Naive B cell (primary cell): Measurements from ENCODE around the gene FGF4. TPM values are rescaled to one million over a fixed set of nuclear protein-coding genes. Genes with fewer than 3 reads are reported as not detected.

Source experiments
- ATAC-seq, 2 donors: fragments of 150-1000 bp; cut with Tn5 transposase; 2 replicates each; pipeline ENCODE4 v1.10.0; 2021; ENCODE audit warnings: low read depth in 2 of 2, mild to moderate bottlenecking in 2 of 2, moderate library complexity in 2 of 2
- DNase-seq: peaks from one replicate; pipeline ENCODE4 v3.0.0; 2022
- H3K27ac Mint-ChIP-seq, 6 donors: one replicate each; pipeline ENCODE4 v1.8.0; 2020 to 2022; ENCODE audit warnings: mild to moderate bottlenecking in 6 of 6, mixed read lengths in 6 of 6, moderate library complexity in 5 of 6, inconsistent platforms in 2 of 6
- H3K27me3 Mint-ChIP-seq, 3 donors: one replicate each; pipeline ENCODE4 v1.8.0; 2021 to 2022; ENCODE audit warnings: mixed read lengths in 3 of 3, mild to moderate bottlenecking in 1 of 3
- H3K36me3 Mint-ChIP-seq, 2 donors: one replicate each; pipeline ENCODE4 v1.8.0; 2020 to 2022; ENCODE audit warnings: mixed read lengths in 2 of 2, inconsistent platforms in 1 of 2, mild to moderate bottlenecking in 1 of 2
- H3K4me1 Mint-ChIP-seq, 3 donors: one replicate each; pipeline ENCODE4 v1.8.0; 2020 to 2022; ENCODE audit warnings: mixed read lengths in 3 of 3, inconsistent platforms in 1 of 3, mild to moderate bottlenecking in 1 of 3, moderate library complexity in 1 of 3
- H3K4me3 Mint-ChIP-seq, 8 donors: one replicate each; pipeline ENCODE4 v1.8.0; 2020 to 2022; ENCODE audit warnings: mild to moderate bottlenecking in 8 of 8, mixed read lengths in 8 of 8, moderate library complexity in 8 of 8, inconsistent platforms in 2 of 8
- H3K9me3 Mint-ChIP-seq, 7 donors: one replicate each; pipeline ENCODE4 v1.8.0; 2020 to 2022; ENCODE audit warnings: mixed read lengths in 7 of 7, mild to moderate bottlenecking in 5 of 7, inconsistent platforms in 2 of 7, moderate library complexity in 1 of 7
- polyA plus RNA-seq, 6 donors: library from polyadenylated mRNA; unstranded; fragments of 300-500 nt; fragmentation: Illumina TruSeq; gene quantifications; one replicate each; pipeline ENCODE4 v1.2.3, GENCODE V29; 2021; ENCODE audit warnings: low read depth in 6 of 6

The FGF4 gene
- polyA plus RNA-seq, 6 donors from 2014 or later = not detected

- H3K27me3 Mint-ChIP-seq = peaks cover 0 to 35% (median 24%) of the 10 kb centered on the region in 3 donors
- H3K36me3 Mint-ChIP-seq = no peaks in the 10 kb centered on the region
- no peak overlapping the region for H3K27ac Mint-ChIP-seq
- H3K4me1 Mint-ChIP-seq = no peaks in the 10 kb centered on the region
- DNase-seq (no peak), ATAC-seq (no peak)
- no peaks in the 10 kb centered on the region for H3K9me3 Mint-ChIP-seq
- H3K4me3 Mint-ChIP-seq = no peak overlapping the region
Observed at GRCh38 chr11:69746752-69747742, 28.1 kb downstream of the FGF4 start.

GRCh38 chr11:69746140-69746539, 29.0 kb downstream of the FGF4 start:
- H3K4me3 Mint-ChIP-seq = no peak overlapping the region
- no peaks in the 10 kb centered on the region for H3K36me3 Mint-ChIP-seq
- H3K4me1 Mint-ChIP-seq = no peaks in the 10 kb centered on the region
- no peaks in the 10 kb centered on the region for H3K9me3 Mint-ChIP-seq
- no peak overlapping the region for H3K27ac Mint-ChIP-seq
- H3K27me3 Mint-ChIP-seq = peaks cover 0 to 42% (median 24%) of the 10 kb centered on the region in 3 donors
- ATAC-seq = no peak
- no peak for DNase-seq

- H3K36me3 Mint-ChIP-seq = no peaks in the 10 kb centered on the region
- ATAC-seq = no peak
- DNase-seq = no peak
- no peak overlapping the region for H3K27ac Mint-ChIP-seq
- no peaks in the 10 kb centered on the region for H3K9me3 Mint-ChIP-seq
- no peaks in the 10 kb centered on the region for H3K4me1 Mint-ChIP-seq
- H3K27me3 Mint-ChIP-seq = peaks cover 0 to 47% (median 24%) of the 10 kb centered on the region in 3 donors
- H3K4me3 Mint-ChIP-seq = no peak overlapping the region
Observed at GRCh38 chr11:69745201-69745600, 29.9 kb downstream of the FGF4 start.

GRCh38 chr11:69744435-69744834, 30.7 kb downstream of the FGF4 start:
- ATAC-seq (no peak), DNase-seq (no peak)
- Mint-ChIP-seq H3K4me1 (no peaks in the 10 kb centered on the region), H3K36me3 (no peaks in the 10 kb centered on the region), H3K9me3 (peaks cover 0 to 2% (median 2%) of the 10 kb centered on the region in 7 donors), H3K4me3 (peak overlapping the region in 1 of 8 donors; percentile 12), H3K27me3 (peaks cover 0 to 47% (median 24%) of the 10 kb centered on the region in 3 donors), H3K27ac (no peak overlapping the region)

DNA sequence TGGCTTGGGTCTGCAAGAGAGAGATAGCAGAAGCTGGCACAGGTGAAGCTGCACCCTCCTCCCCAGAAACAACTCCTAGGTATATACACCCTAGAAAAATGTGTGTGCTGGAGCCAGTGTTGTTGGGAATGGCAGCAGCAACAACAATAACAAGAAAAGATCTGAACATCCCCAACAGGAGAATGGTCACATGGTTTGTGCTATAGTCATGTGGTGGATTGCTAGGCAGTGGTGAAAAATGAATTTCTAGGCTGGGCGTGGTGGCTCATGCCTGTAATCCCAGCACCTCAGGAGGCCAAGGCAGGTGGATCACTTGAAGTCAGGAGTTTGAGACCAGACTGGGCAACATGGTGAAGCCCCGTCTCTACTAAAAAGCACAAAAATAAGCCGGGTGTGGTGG, 40.3 kb downstream of the FGF4 start:
- no peak for ATAC-seq
- peaks cover 7 to 39% (median 35%) of the 10 kb centered on the region in 3 donors for H3K27me3 Mint-ChIP-seq
- H3K36me3 Mint-ChIP-seq = peaks cover 0 to 7% of the 10 kb centered on the region in 2 donors
- no peaks in the 10 kb centered on the region for H3K4me1 Mint-ChIP-seq
- H3K9me3 Mint-ChIP-seq = peaks cover 13 to 37% (median 21%) of the 10 kb centered on the region in 7 donors
- no peak overlapping the region for H3K4me3 Mint-ChIP-seq
- no peak overlapping the region for H3K27ac Mint-ChIP-seq
- DNase-seq = no peak

DNA sequence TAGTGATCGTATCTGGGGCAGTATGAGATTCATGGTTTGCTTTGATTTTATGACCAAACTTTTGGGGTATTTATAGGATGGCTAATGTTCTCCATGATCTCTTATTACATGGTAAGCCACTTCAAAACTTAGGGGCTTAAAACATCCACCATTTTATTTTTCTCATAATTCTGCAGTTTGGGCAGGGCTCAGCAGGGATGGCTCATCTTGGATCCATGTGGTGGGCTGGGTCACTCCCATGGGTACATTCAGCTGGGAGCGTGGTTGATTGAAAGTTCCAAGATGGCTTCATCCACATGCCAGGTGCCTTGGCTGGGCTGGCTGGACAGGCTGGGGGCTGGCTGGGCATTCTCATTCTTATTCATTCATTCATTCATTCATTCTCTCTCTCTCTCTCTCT, 40.8 kb downstream of the FGF4 start:
- Mint-ChIP-seq H3K4me3 (no peak overlapping the region), H3K27me3 (peaks cover 9 to 44% (median 40%) of the 10 kb centered on the region in 3 donors), H3K4me1 (no peaks in the 10 kb centered on the region), H3K27ac (no peak overlapping the region), H3K36me3 (peaks cover 0 to 10% of the 10 kb centered on the region in 2 donors), H3K9me3 (peaks cover 12 to 35% (median 21%) of the 10 kb centered on the region in 7 donors)
- ATAC-seq (no peak), DNase-seq (no peak)

- ATAC-seq (no peak), DNase-seq (no peak)
- Mint-ChIP-seq H3K4me3 (no peak overlapping the region), H3K36me3 (peaks cover 0 to 10% of the 10 kb centered on the region in 2 donors), H3K27ac (no peak overlapping the region), H3K27me3 (peaks cover 13 to 53% (median 52%) of the 10 kb centered on the region in 3 donors), H3K4me1 (no peaks in the 10 kb centered on the region), H3K9me3 (peaks cover 9 to 25% (median 20%) of the 10 kb centered on the region in 7 donors)
Observed at GRCh38 chr11:69732910-69733309, 42.2 kb downstream of the FGF4 start.

GRCh38 chr11:69731110-69731509, 44.0 kb downstream of the FGF4 start:
- Mint-ChIP-seq H3K9me3 (peaks cover 8 to 20% (median 14%) of the 10 kb centered on the region in 7 donors), H3K4me3 (no peak overlapping the region), H3K27me3 (peaks cover 15 to 70% (median 62%) of the 10 kb centered on the region in 3 donors), H3K4me1 (no peaks in the 10 kb centered on the region), H3K27ac (no peak overlapping the region), H3K36me3 (peaks cover 0 to 10% of the 10 kb centered on the region in 2 donors)
- DNase-seq (no peak), ATAC-seq (no peak)

- Mint-ChIP-seq H3K4me3 (no peak overlapping the region), H3K27ac (no peak overlapping the region), H3K9me3 (peaks cover 8 to 20% (median 13%) of the 10 kb centered on the region in 7 donors), H3K4me1 (no peaks in the 10 kb centered on the region), H3K27me3 (peaks cover 19 to 74% (median 66%) of the 10 kb centered on the region in 3 donors), H3K36me3 (peaks cover 0 to 10% of the 10 kb centered on the region in 2 donors)
- DNase-seq = no peak
- ATAC-seq = no peak
Observed at GRCh38 chr11:69730500-69730899, 44.6 kb downstream of the FGF4 start.

- no peak for DNase-seq
- H3K27ac Mint-ChIP-seq = no peak overlapping the region
- no peak overlapping the region for H3K4me3 Mint-ChIP-seq
- H3K36me3 Mint-ChIP-seq = peaks cover 0 to 10% of the 10 kb centered on the region in 2 donors
- H3K4me1 Mint-ChIP-seq = no peaks in the 10 kb centered on the region
- ATAC-seq = no peak
- peaks cover under 1 to 15% (median 7%) of the 10 kb centered on the region in 7 donors for H3K9me3 Mint-ChIP-seq
- H3K27me3 Mint-ChIP-seq = peaks cover 29 to 84% (median 74%) of the 10 kb centered on the region in 3 donors
Observed at GRCh38 chr11:69729252-69729651, 45.9 kb downstream of the FGF4 start.

DNA sequence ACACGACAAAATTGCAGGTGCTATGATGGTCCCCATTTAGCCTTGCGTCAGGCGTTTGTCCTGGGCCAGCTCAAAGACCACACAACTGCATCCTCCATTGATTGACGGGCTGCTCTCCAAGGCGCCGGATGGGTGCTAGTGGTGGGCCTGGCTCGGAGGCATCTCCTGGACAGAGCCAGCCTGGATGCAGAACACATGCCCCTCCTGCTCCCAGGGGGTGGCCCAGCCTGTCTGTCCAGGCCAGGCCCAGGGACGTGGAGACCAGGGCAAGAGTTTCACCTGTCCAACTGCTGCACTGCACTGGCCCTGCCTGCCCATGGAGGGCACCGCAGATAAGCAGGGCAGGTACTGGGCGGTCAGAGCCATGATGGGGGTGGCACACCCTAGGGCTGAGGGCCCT, 47.9 kb downstream of the FGF4 start:
- no peak for ATAC-seq
- Mint-ChIP-seq H3K27me3 (peaks cover 40 to 83% (median 81%) of the 10 kb centered on the region in 3 donors), H3K4me3 (no peak overlapping the region)

DNA sequence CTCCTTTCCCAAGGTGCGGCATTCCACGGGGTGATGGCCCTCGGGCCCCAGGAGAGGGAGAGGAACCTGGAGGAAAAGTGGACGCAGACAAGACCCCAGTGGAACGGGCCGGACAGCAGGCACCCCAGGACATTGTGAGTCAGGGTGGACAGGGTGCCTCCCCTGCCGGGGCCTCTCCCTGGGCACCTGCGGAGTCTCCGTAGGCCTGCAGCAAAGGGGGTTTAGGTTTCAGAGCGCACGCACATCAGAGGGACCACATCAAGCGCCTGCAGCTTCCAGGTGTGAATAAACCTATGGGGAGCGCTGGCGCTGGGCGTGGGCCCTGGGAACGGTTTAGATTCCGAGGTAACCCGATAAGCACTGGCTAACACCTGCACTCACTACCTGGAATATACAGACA, 48.7 kb downstream of the FGF4 start:
- Mint-ChIP-seq H3K4me1 (no peaks in the 10 kb centered on the region), H3K27ac (no peak overlapping the region), H3K4me3 (no peak overlapping the region), H3K9me3 (peaks cover 0 to 6% (median 0%) of the 10 kb centered on the region in 7 donors), H3K27me3 (peaks cover 46 to 83% (median 81%) of the 10 kb centered on the region in 3 donors), H3K36me3 (peaks cover 0 to 10% of the 10 kb centered on the region in 2 donors)
- ATAC-seq (no peak), DNase-seq (no peak)

More for the DNA sequence above, 47.9 kb downstream of the FGF4 start:
- H3K9me3 Mint-ChIP-seq = peaks cover 0 to 6% (median 0%) of the 10 kb centered on the region in 7 donors
- H3K36me3 Mint-ChIP-seq = peaks cover 0 to 10% of the 10 kb centered on the region in 2 donors
- no peak for DNase-seq
- H3K27ac Mint-ChIP-seq = no peak overlapping the region
- no peaks in the 10 kb centered on the region for H3K4me1 Mint-ChIP-seq

GRCh38 chr11:69726019-69726418, 49.1 kb downstream of the FGF4 start:
- H3K36me3 Mint-ChIP-seq = peaks cover 0 to 10% of the 10 kb centered on the region in 2 donors
- no peaks in the 10 kb centered on the region for H3K4me1 Mint-ChIP-seq
- H3K4me3 Mint-ChIP-seq = peak overlapping the region in 1 of 8 donors; percentile 56
- ATAC-seq (no peak), DNase-seq (no peak)
- peaks cover 0 to 6% (median 0%) of the 10 kb centered on the region in 7 donors for H3K9me3 Mint-ChIP-seq
- no peak overlapping the region for H3K27ac Mint-ChIP-seq
- H3K27me3 Mint-ChIP-seq = peaks cover 49 to 85% (median 82%) of the 10 kb centered on the region in 3 donors

DNA sequence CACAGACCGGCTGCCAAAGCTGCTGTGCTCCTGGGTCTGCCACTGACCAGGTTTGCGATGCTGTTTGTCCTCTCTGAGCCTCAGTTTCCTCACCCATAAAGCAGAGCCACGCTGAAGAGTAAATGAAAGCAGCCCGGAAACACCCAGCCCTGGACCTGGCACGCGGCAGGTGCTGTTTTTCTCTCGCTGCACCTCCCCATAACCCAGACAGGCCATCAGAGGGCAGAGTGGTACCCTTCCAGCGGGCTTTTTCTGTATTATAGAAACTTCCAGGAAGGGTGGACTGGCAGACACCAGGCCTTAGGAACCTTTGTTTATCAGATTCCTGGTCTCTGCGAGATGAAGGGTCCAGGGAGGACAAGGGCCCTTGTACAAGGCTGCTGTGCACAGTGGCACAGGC, 53.4 kb downstream of the FGF4 start:
- Mint-ChIP-seq H3K4me3 (no peak overlapping the region), H3K27ac (no peak overlapping the region), H3K9me3 (peaks cover 0 to 9% (median 0%) of the 10 kb centered on the region in 7 donors), H3K36me3 (no peaks in the 10 kb centered on the region), H3K27me3 (peaks cover 58 to 84% (median 75%) of the 10 kb centered on the region in 3 donors), H3K4me1 (peaks cover 0 to 8% (median 4%) of the 10 kb centered on the region in 3 donors)
- no peak for DNase-seq
- ATAC-seq = no peak
